ENCODE results near the gene EFHC2.
"Not testable (repeated sequence)": the region's sequence is repeated elsewhere in the genome, so short reads cannot be mapped to it uniquely, and the experiment has no call there.

The EFHC2 gene

GRCh38 chrX:44291468-44292092, 51.9 kb downstream of the EFHC2 start:
- DNase-seq = no peak

- DNase-seq = no peak
Measured at GRCh38 chrX:44290718-44291117, 52.8 kb downstream of the EFHC2 start.

GRCh38 chrX:44282753-44283152, 60.7 kb downstream of the EFHC2 start:
- DNase-seq = no peak

- no peak for DNase-seq
Measured at GRCh38 chrX:44280116-44280515, 63.4 kb downstream of the EFHC2 start.

- DNase-seq = no peak
Measured at GRCh38 chrX:44274096-44274495, 69.4 kb downstream of the EFHC2 start.

GRCh38 chrX:44267861-44268260, 75.6 kb downstream of the EFHC2 start:
- no peak for DNase-seq

GRCh38 chrX:44267116-44267515, 76.4 kb downstream of the EFHC2 start:
- no peak for DNase-seq

- no peak for DNase-seq
Measured at GRCh38 chrX:44265559-44265958, 77.9 kb downstream of the EFHC2 start.

- DNase-seq = no peak
Measured at GRCh38 chrX:44264936-44265335, 78.5 kb downstream of the EFHC2 start.

- DNase-seq = no peak
Measured at GRCh38 chrX:44261286-44261685, 82.2 kb downstream of the EFHC2 start.

GRCh38 chrX:44260609-44261008, 82.9 kb downstream of the EFHC2 start:
- no peak for DNase-seq

- DNase-seq = not testable (repeated sequence)
Measured at GRCh38 chrX:44255742-44256141, 87.7 kb downstream of the EFHC2 start.

GRCh38 chrX:44253575-44253942, 89.9 kb downstream of the EFHC2 start:
- DNase-seq = no peak

- peak; percentile 35 for DNase-seq
Measured at GRCh38 chrX:44252688-44253574, 90.5 kb downstream of the EFHC2 start.

GRCh38 chrX:44247468-44247867, 96.0 kb downstream of the EFHC2 start:
- no peak for DNase-seq

GRCh38 chrX:44246826-44247225, 96.6 kb downstream of the EFHC2 start:
- no peak for DNase-seq

- peak; percentile 9 for DNase-seq
Measured at GRCh38 chrX:44245733-44246132, 97.7 kb downstream of the EFHC2 start.

- DNase-seq = no peak
Measured at GRCh38 chrX:44244008-44244407, 99.5 kb downstream of the EFHC2 start.

GRCh38 chrX:44241546-44241945, 101.9 kb downstream of the EFHC2 start:
- DNase-seq = no peak

- DNase-seq = no peak
Measured at GRCh38 chrX:44240036-44240435, 103.4 kb downstream of the EFHC2 start.

GRCh38 chrX:44239036-44239435, 104.4 kb downstream of the EFHC2 start:
- DNase-seq = no peak

- DNase-seq = no peak
Measured at GRCh38 chrX:44235534-44235933, 107.9 kb downstream of the EFHC2 start.

GRCh38 chrX:44234541-44234940, 108.9 kb downstream of the EFHC2 start:
- DNase-seq = no peak

- DNase-seq = no peak
Measured at GRCh38 chrX:44234116-44234515, 109.4 kb downstream of the EFHC2 start.

GRCh38 chrX:44232081-44232480, 111.4 kb downstream of the EFHC2 start:
- DNase-seq = no peak
